Effector memory CD4-positive, alpha-beta T cell (primary cell): ENCODE measurements around the gene ATF2.

Experiments
- DNase-seq, 3 donors: peaks; one replicate each; pipeline ENCODE4 v3.0.0-alpha.2; 2020
- H3K27ac ChIP-seq: 2 replicates; pipeline ENCODE4 v1.7.0; 2013; ENCODE audit warnings: mild to moderate bottlenecking, low read length, moderate library complexity; ENCODE audit not compliant: insufficient read depth, poor library complexity, severe bottlenecking
- H3K27me3 ChIP-seq: replicated peaks from 2 replicates; pipeline ENCODE4 v1.7.0; 2013; ENCODE audit warnings: mild to moderate bottlenecking, low read length; ENCODE audit not compliant: insufficient read depth, control insufficient read depth, poor library complexity, severe bottlenecking
- H3K36me3 ChIP-seq: 2 replicates; pipeline ENCODE4 v1.7.0; 2013; ENCODE audit warnings: mild to moderate bottlenecking, low read length, moderate library complexity; ENCODE audit not compliant: control insufficient read depth, insufficient read depth
- H3K4me1 ChIP-seq: 2 replicates; pipeline ENCODE4 v1.7.0; 2013; ENCODE audit warnings: low read length, mild to moderate bottlenecking; ENCODE audit not compliant: control insufficient read depth, insufficient read depth, poor library complexity, severe bottlenecking
- H3K4me3 ChIP-seq: 2 replicates; pipeline ENCODE4 v1.7.0; 2013; ENCODE audit warnings: low read length, low read depth, mild to moderate bottlenecking; ENCODE audit not compliant: insufficient read depth, poor library complexity, severe bottlenecking
- H3K9me3 ChIP-seq: 2 replicates; pipeline ENCODE4 v1.7.0; 2013; ENCODE audit warnings: mild to moderate bottlenecking, low read length, moderate library complexity; ENCODE audit not compliant: control insufficient read depth

The ATF2 gene

DNA sequence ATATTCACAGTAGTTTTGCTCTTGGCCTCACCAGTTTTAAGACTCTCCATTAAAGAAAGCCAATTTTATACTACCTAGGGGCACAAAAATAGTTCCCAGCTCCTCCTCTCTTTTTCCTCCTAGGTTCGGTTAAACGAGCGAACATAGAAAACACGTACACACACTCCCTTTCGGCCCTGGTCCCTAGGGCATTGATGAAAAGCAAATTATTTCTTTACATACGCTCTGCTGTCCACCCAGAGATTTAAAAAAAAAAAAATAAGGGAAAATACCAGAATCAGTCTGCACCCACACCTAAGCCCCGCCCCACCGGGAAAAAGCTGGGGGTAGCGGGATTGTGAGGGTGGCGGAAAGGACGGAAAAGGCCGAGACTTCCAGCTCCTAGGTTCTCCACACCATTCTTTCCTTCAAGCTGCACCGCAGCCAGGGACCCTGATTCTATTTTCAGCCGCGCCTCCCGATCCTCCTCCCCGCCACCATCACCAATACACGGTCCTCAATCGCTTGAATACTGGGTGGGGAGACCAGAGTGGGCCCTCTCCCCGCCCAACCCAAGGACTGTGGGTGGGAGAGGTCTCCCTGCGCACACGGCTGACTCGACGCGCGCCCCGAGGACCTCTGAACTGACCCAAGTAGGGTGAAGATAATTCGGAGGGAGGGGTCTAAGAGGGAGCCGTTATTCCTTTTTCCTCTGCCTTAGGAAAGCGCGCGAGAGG is 769 bp downstream of the ATF2 start:
- Histone ChIP-seq H3K27ac (peak overlapping the region; percentile 89), H3K4me1 (peaks cover 7% of the 10 kb centered on the region), H3K4me3 (peak overlapping the region; percentile 97), H3K9me3 (no peaks in the 10 kb centered on the region), H3K27me3 (no peaks in the 10 kb centered on the region), H3K36me3 (no peaks in the 10 kb centered on the region)
- no peak for DNase-seq

DNA sequence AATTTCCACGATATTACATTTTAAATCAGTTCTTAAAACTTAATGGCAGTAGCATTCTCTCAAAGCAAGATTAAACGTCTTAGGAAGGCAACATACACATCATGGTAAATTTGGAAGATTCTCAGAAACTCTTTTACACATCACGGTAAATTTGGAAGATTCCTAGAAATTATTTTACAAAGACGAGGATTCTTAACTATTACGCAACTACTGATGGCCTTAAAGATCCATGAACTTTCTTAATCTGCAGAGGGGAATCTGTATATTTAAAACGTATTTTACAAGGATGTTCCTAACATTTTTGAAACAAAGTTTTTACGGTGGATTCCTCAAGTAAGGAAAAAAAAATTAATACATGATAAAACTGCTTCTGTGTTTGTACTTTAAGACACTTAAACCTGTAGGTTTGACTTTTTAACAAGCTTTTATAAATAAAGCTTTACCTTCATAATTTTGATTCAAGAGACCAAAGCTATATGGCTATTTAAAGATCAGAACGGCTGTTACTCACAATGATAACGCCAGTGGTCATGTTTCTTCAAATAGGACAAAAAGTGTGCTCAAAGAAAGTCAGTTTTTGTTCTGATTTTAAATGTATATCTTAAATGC is 1.7 kb downstream of the ATF2 start:
- no peak for DNase-seq
- Histone ChIP-seq H3K4me1 (peaks cover 7% of the 10 kb centered on the region), H3K27me3 (no peaks in the 10 kb centered on the region), H3K4me3 (peak overlapping the region; percentile 97), H3K36me3 (no peaks in the 10 kb centered on the region), H3K27ac (no peak overlapping the region), H3K9me3 (no peaks in the 10 kb centered on the region)

GRCh38 chr2:175164235-175164634 is 3.8 kb downstream of the ATF2 start:
- H3K4me1 ChIP-seq = peaks cover 7% of the 10 kb centered on the region
- H3K36me3 ChIP-seq = no peaks in the 10 kb centered on the region
- no peak for DNase-seq
- H3K27me3 ChIP-seq = no peaks in the 10 kb centered on the region
- no peaks in the 10 kb centered on the region for H3K9me3 ChIP-seq
- no peak overlapping the region for H3K27ac ChIP-seq
- H3K4me3 ChIP-seq = no peak overlapping the region

- Histone ChIP-seq H3K36me3 (no peaks in the 10 kb centered on the region), H3K27me3 (no peaks in the 10 kb centered on the region), H3K27ac (no peak overlapping the region), H3K9me3 (no peaks in the 10 kb centered on the region), H3K4me3 (no peak overlapping the region), H3K4me1 (no peaks in the 10 kb centered on the region)
- DNase-seq = no peak
Measured at GRCh38 chr2:175158894-175159293, 9.1 kb downstream of the ATF2 start.

GRCh38 chr2:175156534-175156933 is 11.5 kb downstream of the ATF2 start:
- Histone ChIP-seq H3K4me3 (no peak overlapping the region), H3K4me1 (no peaks in the 10 kb centered on the region), H3K27me3 (no peaks in the 10 kb centered on the region), H3K36me3 (no peaks in the 10 kb centered on the region), H3K9me3 (no peaks in the 10 kb centered on the region), H3K27ac (no peak overlapping the region)
- no peak for DNase-seq

GRCh38 chr2:175154661-175155082 is 13.3 kb downstream of the ATF2 start:
- Histone ChIP-seq H3K36me3 (peaks cover 9% of the 10 kb centered on the region), H3K27ac (no peak overlapping the region), H3K4me1 (no peaks in the 10 kb centered on the region), H3K9me3 (no peaks in the 10 kb centered on the region), H3K4me3 (no peak overlapping the region), H3K27me3 (no peaks in the 10 kb centered on the region)
- DNase-seq = no peak

GRCh38 chr2:175152242-175152641 is 15.8 kb downstream of the ATF2 start:
- no peak for DNase-seq
- Histone ChIP-seq H3K4me3 (no peak overlapping the region), H3K36me3 (peaks cover 9% of the 10 kb centered on the region), H3K27ac (no peak overlapping the region), H3K9me3 (no peaks in the 10 kb centered on the region), H3K27me3 (no peaks in the 10 kb centered on the region), H3K4me1 (no peaks in the 10 kb centered on the region)

GRCh38 chr2:175151791-175152190 is 16.2 kb downstream of the ATF2 start:
- Histone ChIP-seq H3K27me3 (no peaks in the 10 kb centered on the region), H3K4me1 (no peaks in the 10 kb centered on the region), H3K9me3 (no peaks in the 10 kb centered on the region), H3K27ac (no peak overlapping the region), H3K36me3 (peaks cover 9% of the 10 kb centered on the region), H3K4me3 (no peak overlapping the region)
- no peak for DNase-seq

DNA sequence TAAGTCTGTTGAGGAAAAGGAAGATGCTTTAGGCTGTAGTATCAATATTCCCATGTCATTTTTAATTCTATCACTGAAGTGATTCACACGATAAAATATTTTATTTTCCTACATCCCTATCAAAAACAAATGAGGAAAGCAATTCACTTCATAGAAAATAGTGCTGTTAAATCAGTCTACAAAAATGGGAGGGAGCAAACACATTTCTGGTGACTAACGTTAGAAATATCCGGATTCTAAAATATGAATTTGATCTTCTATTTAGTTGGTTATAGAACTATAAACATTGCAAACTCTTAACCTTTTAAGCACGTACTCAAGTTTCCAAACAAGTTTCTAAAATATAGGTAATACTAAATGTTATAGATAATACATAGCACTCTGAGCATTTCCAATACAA is 20.8 kb downstream of the ATF2 start:
- H3K36me3 ChIP-seq = peaks cover 9% of the 10 kb centered on the region
- no peaks in the 10 kb centered on the region for H3K27me3 ChIP-seq
- H3K27ac ChIP-seq = no peak overlapping the region
- H3K4me1 ChIP-seq = no peaks in the 10 kb centered on the region
- no peaks in the 10 kb centered on the region for H3K9me3 ChIP-seq
- no peak overlapping the region for H3K4me3 ChIP-seq
- no peak for DNase-seq

DNA sequence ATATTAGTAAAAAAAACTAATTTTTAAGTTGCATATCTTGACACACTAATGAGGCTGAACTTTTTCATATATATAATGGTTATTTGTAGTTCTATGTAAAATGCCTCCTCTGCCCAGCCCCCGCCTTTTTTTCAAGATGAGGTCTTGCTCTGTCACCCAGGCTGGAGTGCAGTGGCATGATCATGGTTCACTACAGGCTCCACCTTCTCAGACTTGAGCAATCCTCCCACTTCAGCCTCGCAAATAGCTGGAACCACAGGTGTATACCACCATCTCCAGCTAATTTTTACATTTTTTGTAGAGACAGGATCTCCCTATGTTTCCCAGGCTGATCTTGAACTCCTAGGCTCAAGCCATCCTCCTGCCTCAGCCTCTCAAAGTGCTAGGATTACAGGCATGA is 24.3 kb downstream of the ATF2 start:
- Histone ChIP-seq H3K36me3 (peaks cover 3% of the 10 kb centered on the region), H3K27ac (no peak overlapping the region), H3K27me3 (no peaks in the 10 kb centered on the region), H3K4me3 (no peak overlapping the region), H3K4me1 (no peaks in the 10 kb centered on the region), H3K9me3 (no peaks in the 10 kb centered on the region)
- no peak for DNase-seq
